22Rv1 (cell line): ENCODE results near the gene ZNF385B.

ENCODE experiments used
- ZFX ChIP-seq: fragments of 450-650 bp; IDR thresholded peaks from 2 replicates; pipeline ENCODE4 v1.6.1; 2017; ENCODE audit warnings: antibody characterized with exemption, borderline replicate concordance
- TF ChIP-seq, protein P1 (sequence below): fragments of 450-650 bp; IDR thresholded peaks from 2 replicates; pipeline ENCODE4 v1.5.1; 2017; ENCODE audit warnings: mild to moderate bottlenecking

DNA sequence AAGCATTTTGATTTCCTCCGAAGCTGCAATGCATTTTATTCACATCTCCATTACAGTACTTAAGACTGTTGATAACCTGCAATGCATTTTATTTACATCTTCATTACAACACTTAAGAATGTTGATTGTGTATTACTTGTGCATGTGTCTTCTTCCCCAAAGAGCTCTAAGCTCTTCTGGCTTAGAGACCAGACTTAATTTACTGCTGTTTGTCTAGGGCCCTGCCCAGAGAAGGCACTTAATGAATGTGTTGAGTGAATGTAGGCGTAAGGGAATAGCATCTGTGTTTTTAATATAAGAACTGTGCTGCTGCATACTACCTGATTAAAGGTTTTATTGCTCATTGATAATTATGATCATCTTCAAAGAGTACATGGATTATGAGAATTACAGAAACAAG is 295.6 kb downstream of the ZNF385B start:
- TF ChIP-seq, protein P1, sequence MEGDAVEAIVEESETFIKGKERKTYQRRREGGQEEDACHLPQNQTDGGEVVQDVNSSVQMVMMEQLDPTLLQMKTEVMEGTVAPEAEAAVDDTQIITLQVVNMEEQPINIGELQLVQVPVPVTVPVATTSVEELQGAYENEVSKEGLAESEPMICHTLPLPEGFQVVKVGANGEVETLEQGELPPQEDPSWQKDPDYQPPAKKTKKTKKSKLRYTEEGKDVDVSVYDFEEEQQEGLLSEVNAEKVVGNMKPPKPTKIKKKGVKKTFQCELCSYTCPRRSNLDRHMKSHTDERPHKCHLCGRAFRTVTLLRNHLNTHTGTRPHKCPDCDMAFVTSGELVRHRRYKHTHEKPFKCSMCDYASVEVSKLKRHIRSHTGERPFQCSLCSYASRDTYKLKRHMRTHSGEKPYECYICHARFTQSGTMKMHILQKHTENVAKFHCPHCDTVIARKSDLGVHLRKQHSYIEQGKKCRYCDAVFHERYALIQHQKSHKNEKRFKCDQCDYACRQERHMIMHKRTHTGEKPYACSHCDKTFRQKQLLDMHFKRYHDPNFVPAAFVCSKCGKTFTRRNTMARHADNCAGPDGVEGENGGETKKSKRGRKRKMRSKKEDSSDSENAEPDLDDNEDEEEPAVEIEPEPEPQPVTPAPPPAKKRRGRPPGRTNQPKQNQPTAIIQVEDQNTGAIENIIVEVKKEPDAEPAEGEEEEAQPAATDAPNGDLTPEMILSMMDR: no peak
- no peak for TF ChIP-seq ZFX
